SU-DHL-6 (cell line): Measurements from ENCODE around the gene RENBP.

ENCODE experiments used
- CTCF ChIP-seq: fragments of 200-600 bp; sonication (generic); IDR thresholded peaks from one replicate; pipeline ENCODE4 v1.5.1; 2017; ENCODE audit warnings: antibody characterized with exemption, mild to moderate bottlenecking, low read length, moderate library complexity; ENCODE audit not compliant: insufficient read depth, poor library complexity, severe bottlenecking
- EZH2phosphoT487 ChIP-seq: fragments of 200-600 bp; sonication (generic), shearing (Covaris generic); conservative IDR thresholded peaks from 2 replicates; pipeline ENCODE4 v1.6.1; 2018; ENCODE audit warnings: mild to moderate bottlenecking, antibody characterized with exemption, low read length, moderate library complexity, mixed read lengths

- TF ChIP-seq CTCF: no peak
- no peak for TF ChIP-seq EZH2phosphoT487
These were observed 10.8 kb upstream of the RENBP start for GRCh38 chrX:153955228-153955732.
